ENCODE results near the gene SARS2. TPM values are rescaled to one million over a fixed set of nuclear protein-coding genes. Genes with fewer than 3 reads are reported as not detected.
A peak's percentile ranks its signal among the peaks of the same experiment; 100 is the strongest.
"Not testable (repeated sequence)": the region's sequence is repeated elsewhere in the genome, so short reads cannot be mapped to it uniquely, and the experiment has no call there.

The SARS2 gene
- total RNA-seq, 1 experiment from 2014 or later: 23.6 TPM

GRCh38 chr19:38941979-38942378 lies 11.4 kb upstream of the SARS2 start:
- BruUV-seq (replicated peaks): no TSS peak
- TF ChIP-seq CTCF (IDR thresholded peaks at IDR 0.05; ENCODE audit: unreplicated experiment): no peak
- no peaks in the 10 kb centered on the region for H3K36me3 Mint-ChIP-seq (ENCODE audit: insufficient read depth, unreplicated experiment)
- H3K27me3 Mint-ChIP-seq (ENCODE audit: insufficient read depth, unreplicated experiment): peaks cover 13% of the 10 kb centered on the region
- intact Hi-C loops (cut with micrococcal nuclease): no loop called here
- no peak for DNase-seq (ENCODE audit: unreplicated experiment)
- POLR2A ChIA-PET: no interaction called here
- H3K4me1 Mint-ChIP-seq (ENCODE audit: insufficient read depth, unreplicated experiment): no peaks in the 10 kb centered on the region
- H3K4me3 Mint-ChIP-seq (ENCODE audit: unreplicated experiment): no peak overlapping the region
- H3K27ac Mint-ChIP-seq (ENCODE audit: low read depth, unreplicated experiment): no peak overlapping the region
- CTCF ChIA-PET: no interaction called here
- H3K9me3 Mint-ChIP-seq (ENCODE audit: unreplicated experiment): no peaks in the 10 kb centered on the region

- H3K27ac Mint-ChIP-seq (ENCODE audit: low read depth, unreplicated experiment); DNase-seq (ENCODE audit: unreplicated experiment); H3K4me3 Mint-ChIP-seq (ENCODE audit: unreplicated experiment); intact Hi-C loops (cut with micrococcal nuclease); H3K36me3 Mint-ChIP-seq (ENCODE audit: insufficient read depth, unreplicated experiment); H3K9me3 Mint-ChIP-seq (ENCODE audit: unreplicated experiment); H3K4me1 Mint-ChIP-seq (ENCODE audit: insufficient read depth, unreplicated experiment): not testable (repeated sequence)
- BruUV-seq (replicated peaks): TSS peak; percentile 13
- ChIA-PET POLR2A (interaction anchor here (2.0 kb wide), 1 partner anchor 11 kb away, joined by 7 read pairs; the partner anchor contains the start of genes MRPS12 and SARS2), CTCF (interaction anchor here (0.7 to 1.1 kb wide), 2 partner anchors 11 to 505 kb away, joined by 3 read pairs; partner anchors contain the start of genes MRPS12 and SARS2)
- H3K27me3 Mint-ChIP-seq (ENCODE audit: insufficient read depth, unreplicated experiment): peaks cover 13% of the 10 kb centered on the region
Measured at GRCh38 chr19:38941466-38941865, 10.9 kb upstream of the SARS2 start.

- Mint-ChIP-seq H3K36me3 (ENCODE audit: insufficient read depth, unreplicated experiment) (no peaks in the 10 kb centered on the region), H3K4me3 (ENCODE audit: unreplicated experiment) (no peak overlapping the region), H3K27ac (ENCODE audit: low read depth, unreplicated experiment) (no peak overlapping the region), H3K27me3 (ENCODE audit: insufficient read depth, unreplicated experiment) (peaks cover 13% of the 10 kb centered on the region), H3K9me3 (ENCODE audit: unreplicated experiment) (peaks cover 1% of the 10 kb centered on the region), H3K4me1 (ENCODE audit: insufficient read depth, unreplicated experiment) (no peaks in the 10 kb centered on the region)
- no peak for DNase-seq (ENCODE audit: unreplicated experiment)
- no peak for TF ChIP-seq CTCF (IDR thresholded peaks at IDR 0.05; ENCODE audit: unreplicated experiment)
- intact Hi-C loops (cut with micrococcal nuclease): loop anchor here (10.0 kb wide), 1 partner anchor 705 kb away; no protein-coding TSS in a partner anchor
- ChIA-PET POLR2A (interaction anchor here (0.7 to 2.0 kb wide), 4 partner anchors 9 to 283 kb away, joined by 3 to 7 read pairs (median 4); partner anchors contain the start of genes MRPS12 and SARS2), CTCF (interaction anchor here (0.7 to 1.4 kb wide), 2 partner anchors 12 to 426 kb away, joined by 4 to 6 read pairs; no protein-coding TSS in a partner anchor)
- no TSS peak for BruUV-seq (replicated peaks)
Measured at GRCh38 chr19:38939957-38940356, 9.4 kb upstream of the SARS2 start.

GRCh38 chr19:38933544-38933943 lies 3.0 kb upstream of the SARS2 start:
- no peak for TF ChIP-seq CTCF (IDR thresholded peaks at IDR 0.05; ENCODE audit: unreplicated experiment)
- Mint-ChIP-seq H3K36me3 (ENCODE audit: insufficient read depth, unreplicated experiment) (peaks cover 18% of the 10 kb centered on the region), H3K4me3 (ENCODE audit: unreplicated experiment) (no peak overlapping the region), H3K4me1 (ENCODE audit: insufficient read depth, unreplicated experiment) (peaks cover 11% of the 10 kb centered on the region), H3K27ac (ENCODE audit: low read depth, unreplicated experiment) (no peak overlapping the region), H3K27me3 (ENCODE audit: insufficient read depth, unreplicated experiment) (no peaks in the 10 kb centered on the region), H3K9me3 (ENCODE audit: unreplicated experiment) (peaks cover 7% of the 10 kb centered on the region)
- BruUV-seq (replicated peaks): no TSS peak
- ChIA-PET CTCF (interaction anchor here (0.5 to 0.8 kb wide), 5 partner anchors 388 to 986 kb away, joined by 3 read pairs; no protein-coding TSS in a partner anchor), POLR2A (interaction anchor here (1.8 kb wide), 1 partner anchor 33 kb away, joined by 6 read pairs; the partner anchor contains the start of genes NFKBIB and SIRT2)
- DNase-seq (ENCODE audit: unreplicated experiment): no peak
- intact Hi-C loops (cut with micrococcal nuclease): loop anchor here (10.0 kb wide), 1 partner anchor 699 kb away; no protein-coding TSS in a partner anchor

Measured in MCF 10A (cell line).